Activated T-cell treated with anti-CD3 and anti-CD28 coated beads, Interleukin-2, amount 50 U/mL, for 24 hours (primary cell): ENCODE data around the gene PRKAR2A.

ENCODE experiments used
- DNase-seq: peaks from one replicate; pipeline ENCODE4 v3.0.0-alpha.2; 2020
- H3K27ac Mint-ChIP-seq: 2 replicates; pipeline ENCODE4 v1.8.0; 2020; ENCODE audit warnings: mild to moderate bottlenecking, mixed read lengths
- H3K27me3 Mint-ChIP-seq: 2 replicates; pipeline ENCODE4 v1.8.0; 2020; ENCODE audit warnings: mixed read lengths
- H3K36me3 Mint-ChIP-seq: 2 replicates; pipeline ENCODE4 v1.8.0; 2020; ENCODE audit warnings: low read depth, mixed read lengths
- H3K4me1 Mint-ChIP-seq: 2 replicates; pipeline ENCODE4 v1.8.0; 2020; ENCODE audit warnings: low read depth, mixed read lengths
- H3K4me3 Mint-ChIP-seq: 2 replicates; pipeline ENCODE4 v1.8.0; 2020; ENCODE audit warnings: mild to moderate bottlenecking, moderate library complexity, mixed read lengths
- H3K9me3 Mint-ChIP-seq: 2 replicates; pipeline ENCODE4 v1.8.0; 2020; ENCODE audit warnings: mixed read lengths

Gene PRKAR2A

GRCh38 chr3:48847504-48848423 lies at the start of gene PRKAR2A:
Gene PRKAR2A, minus strand, starts transcription at chr3:48847874. Its CDS starts 278 bp downstream, at chr3:48847596.
- Mint-ChIP-seq H3K9me3 (no peaks in the 10 kb centered on the region), H3K27me3 (no peaks in the 10 kb centered on the region), H3K4me1 (peaks cover 28% of the 10 kb centered on the region), H3K4me3 (peak within 1 kb of the TSS; percentile 87), H3K27ac (peak within 1 kb of the TSS; percentile 96), H3K36me3 (peaks cover 16% of the 10 kb centered on the region)
- DNase-seq = peak; percentile 90

GRCh38 chr3:48896936-48897335 lies 49.3 kb upstream of the PRKAR2A start:
- Mint-ChIP-seq H3K27ac (peak overlapping the region; percentile 77), H3K27me3 (no peaks in the 10 kb centered on the region), H3K4me1 (peaks cover 33% of the 10 kb centered on the region), H3K36me3 (peaks cover 12% of the 10 kb centered on the region), H3K4me3 (peak overlapping the region; percentile 48), H3K9me3 (no peaks in the 10 kb centered on the region)
- DNase-seq = no peak

DNA sequence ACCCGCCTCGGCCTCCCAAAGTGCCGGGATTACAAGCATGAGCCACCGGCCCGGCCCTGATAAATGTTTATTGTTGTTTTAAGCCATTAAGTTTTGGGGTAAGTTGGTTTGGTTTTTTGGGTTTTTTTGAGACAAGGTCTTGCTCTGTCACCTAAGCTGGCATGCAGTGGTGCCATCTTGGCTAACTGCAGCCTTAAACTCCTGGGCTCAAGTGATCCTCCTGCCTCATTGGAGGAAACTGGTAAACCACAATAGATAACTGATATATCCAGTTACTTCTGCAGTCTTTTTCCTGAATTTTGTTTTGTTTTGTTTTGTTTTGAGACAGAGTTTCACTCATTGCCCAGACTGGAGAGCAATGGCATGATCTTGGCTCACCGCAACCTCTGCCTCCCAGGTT lies 46.8 kb upstream of the PRKAR2A start:
- DNase-seq = no peak
- Mint-ChIP-seq H3K4me1 (peaks cover 29% of the 10 kb centered on the region), H3K36me3 (peaks cover 29% of the 10 kb centered on the region), H3K27me3 (no peaks in the 10 kb centered on the region), H3K4me3 (no peak overlapping the region), H3K9me3 (no peaks in the 10 kb centered on the region), H3K27ac (no peak overlapping the region)

- peaks cover 32% of the 10 kb centered on the region for H3K36me3 Mint-ChIP-seq
- no peak for DNase-seq
- H3K27me3 Mint-ChIP-seq = no peaks in the 10 kb centered on the region
- no peak overlapping the region for H3K27ac Mint-ChIP-seq
- H3K9me3 Mint-ChIP-seq = no peaks in the 10 kb centered on the region
- H3K4me3 Mint-ChIP-seq = no peak overlapping the region
- peaks cover 8% of the 10 kb centered on the region for H3K4me1 Mint-ChIP-seq
These were observed 43.9 kb upstream of the PRKAR2A start for GRCh38 chr3:48891606-48892005.

- peaks cover 1% of the 10 kb centered on the region for H3K4me1 Mint-ChIP-seq
These were observed 38.1 kb upstream of the PRKAR2A start for GRCh38 chr3:48885753-48886152.

GRCh38 chr3:48881652-48882114 lies 34.0 kb upstream of the PRKAR2A start:
- no peak overlapping the region for H3K4me3 Mint-ChIP-seq
- H3K27ac Mint-ChIP-seq = no peak overlapping the region
- no peaks in the 10 kb centered on the region for H3K9me3 Mint-ChIP-seq
- no peaks in the 10 kb centered on the region for H3K27me3 Mint-ChIP-seq
- H3K36me3 Mint-ChIP-seq = peaks cover 56% of the 10 kb centered on the region
- peaks cover 4% of the 10 kb centered on the region for H3K4me1 Mint-ChIP-seq
- no peak for DNase-seq

More at GRCh38 chr3:48885753-48886152, 38.1 kb upstream of the PRKAR2A start:
- Mint-ChIP-seq H3K9me3 (no peaks in the 10 kb centered on the region), H3K27me3 (no peaks in the 10 kb centered on the region), H3K36me3 (peaks cover 53% of the 10 kb centered on the region), H3K27ac (no peak overlapping the region), H3K4me3 (no peak overlapping the region)
- DNase-seq = no peak

GRCh38 chr3:48881006-48881405 lies 33.3 kb upstream of the PRKAR2A start:
- no peak overlapping the region for H3K4me3 Mint-ChIP-seq
- no peak overlapping the region for H3K27ac Mint-ChIP-seq
- no peaks in the 10 kb centered on the region for H3K9me3 Mint-ChIP-seq
- H3K36me3 Mint-ChIP-seq = peaks cover 54% of the 10 kb centered on the region
- peaks cover 4% of the 10 kb centered on the region for H3K4me1 Mint-ChIP-seq
- H3K27me3 Mint-ChIP-seq = no peaks in the 10 kb centered on the region
- DNase-seq = no peak

DNA sequence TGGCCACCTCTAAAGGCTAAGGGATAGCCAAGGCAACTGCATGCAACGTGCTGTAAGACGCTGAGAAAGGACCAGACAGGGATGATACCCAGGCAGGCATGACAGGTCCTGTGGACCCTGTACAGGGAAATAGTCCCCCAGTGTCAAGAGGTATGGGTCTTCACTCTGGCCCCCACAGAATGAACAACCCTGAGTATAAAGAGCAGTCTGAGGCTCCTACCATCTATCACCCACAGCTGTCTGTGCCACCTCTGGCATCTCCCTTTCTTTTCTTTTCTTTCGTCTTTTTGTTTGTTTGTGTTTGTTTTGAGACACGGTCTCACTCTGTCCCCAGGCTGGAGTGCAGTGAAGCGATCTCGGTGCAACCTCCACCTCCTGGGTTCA lies 32.3 kb upstream of the PRKAR2A start:
- peak overlapping the region; percentile 38 for H3K27ac Mint-ChIP-seq
- no peak for DNase-seq

GRCh38 chr3:48879307-48879993 lies 31.8 kb upstream of the PRKAR2A start:
- Mint-ChIP-seq H3K27me3 (no peaks in the 10 kb centered on the region), H3K36me3 (peaks cover 43% of the 10 kb centered on the region), H3K9me3 (no peaks in the 10 kb centered on the region), H3K4me3 (no peak overlapping the region), H3K4me1 (peaks cover 4% of the 10 kb centered on the region), H3K27ac (peak overlapping the region; percentile 38)
- no peak for DNase-seq

More for the DNA sequence above, 32.3 kb upstream of the PRKAR2A start:
- Mint-ChIP-seq H3K4me3 (no peak overlapping the region), H3K36me3 (peaks cover 47% of the 10 kb centered on the region), H3K9me3 (no peaks in the 10 kb centered on the region), H3K27me3 (no peaks in the 10 kb centered on the region), H3K4me1 (peaks cover 4% of the 10 kb centered on the region)

GRCh38 chr3:48877671-48878070 lies 30.0 kb upstream of the PRKAR2A start:
- H3K9me3 Mint-ChIP-seq = no peaks in the 10 kb centered on the region
- peaks cover 4% of the 10 kb centered on the region for H3K4me1 Mint-ChIP-seq
- DNase-seq = no peak
- H3K4me3 Mint-ChIP-seq = no peak overlapping the region
- no peaks in the 10 kb centered on the region for H3K27me3 Mint-ChIP-seq
- H3K27ac Mint-ChIP-seq = peak overlapping the region; percentile 69
- peaks cover 40% of the 10 kb centered on the region for H3K36me3 Mint-ChIP-seq

DNA sequence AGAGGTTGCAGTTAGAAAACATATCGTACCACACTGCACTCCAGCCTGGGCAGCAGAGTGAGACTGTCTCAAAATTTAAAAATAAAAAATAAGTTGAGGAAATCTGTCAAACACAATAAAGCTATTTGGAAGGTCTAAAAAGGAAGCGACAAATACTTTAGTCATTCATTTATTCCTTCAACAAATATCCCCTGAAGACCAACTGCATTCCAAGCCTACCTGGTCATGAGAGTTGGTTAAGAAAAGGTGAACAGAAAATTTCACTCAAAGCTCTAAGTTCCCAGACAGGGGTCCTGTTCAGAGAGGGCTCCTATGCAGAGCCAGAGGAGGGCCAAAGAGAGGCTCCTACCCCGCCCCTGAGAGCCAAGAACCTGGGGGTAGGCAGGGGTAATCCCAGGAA lies 15.4 kb upstream of the PRKAR2A start:
- no peaks in the 10 kb centered on the region for H3K9me3 Mint-ChIP-seq
- H3K4me3 Mint-ChIP-seq = no peak overlapping the region
- no peaks in the 10 kb centered on the region for H3K4me1 Mint-ChIP-seq
- H3K27ac Mint-ChIP-seq = peak overlapping the region; percentile 1
- no peaks in the 10 kb centered on the region for H3K27me3 Mint-ChIP-seq
- H3K36me3 Mint-ChIP-seq = peaks cover 40% of the 10 kb centered on the region
- DNase-seq = no peak

- Mint-ChIP-seq H3K36me3 (peaks cover 51% of the 10 kb centered on the region), H3K27me3 (no peaks in the 10 kb centered on the region)
These were observed 11.5 kb upstream of the PRKAR2A start for GRCh38 chr3:48859206-48859605.

GRCh38 chr3:48858709-48859108 lies 11.0 kb upstream of the PRKAR2A start:
- Mint-ChIP-seq H3K4me3 (no peak overlapping the region), H3K27me3 (no peaks in the 10 kb centered on the region), H3K9me3 (no peaks in the 10 kb centered on the region), H3K27ac (no peak overlapping the region), H3K36me3 (peaks cover 51% of the 10 kb centered on the region), H3K4me1 (no peaks in the 10 kb centered on the region)
- DNase-seq = no peak

More at GRCh38 chr3:48859206-48859605, 11.5 kb upstream of the PRKAR2A start:
- Mint-ChIP-seq H3K4me3 (no peak overlapping the region), H3K27ac (no peak overlapping the region), H3K4me1 (no peaks in the 10 kb centered on the region), H3K9me3 (no peaks in the 10 kb centered on the region)
- no peak for DNase-seq

GRCh38 chr3:48857641-48858040 lies 10.0 kb upstream of the PRKAR2A start:
- H3K4me1 Mint-ChIP-seq = no peaks in the 10 kb centered on the region
- H3K36me3 Mint-ChIP-seq = peaks cover 50% of the 10 kb centered on the region
- DNase-seq = no peak
- no peaks in the 10 kb centered on the region for H3K9me3 Mint-ChIP-seq
- no peak overlapping the region for H3K27ac Mint-ChIP-seq
- H3K4me3 Mint-ChIP-seq = no peak overlapping the region
- H3K27me3 Mint-ChIP-seq = no peaks in the 10 kb centered on the region

DNA sequence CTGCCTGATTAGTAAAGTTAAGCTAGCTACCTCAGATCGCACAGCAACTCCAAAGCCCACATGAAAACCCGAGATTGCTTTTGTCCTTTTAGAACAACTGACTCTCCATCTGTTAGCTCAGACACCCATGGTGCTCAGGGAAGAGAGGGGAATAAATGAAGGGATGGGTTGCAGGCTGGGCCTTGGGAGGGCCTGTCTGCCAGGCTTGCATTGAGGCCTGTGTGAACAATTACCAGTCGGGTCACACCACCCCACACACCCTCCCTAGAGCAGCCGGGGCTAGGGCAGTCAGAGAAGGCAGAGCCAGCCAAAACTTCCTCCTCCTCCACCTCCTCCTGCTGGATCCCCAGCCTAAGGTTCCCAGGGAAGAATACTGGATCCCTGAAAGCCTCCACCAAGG lies 8.8 kb upstream of the PRKAR2A start:
- peaks cover 43% of the 10 kb centered on the region for H3K36me3 Mint-ChIP-seq
- no peaks in the 10 kb centered on the region for H3K4me1 Mint-ChIP-seq
- H3K9me3 Mint-ChIP-seq = no peaks in the 10 kb centered on the region
- no peak for DNase-seq
- H3K27me3 Mint-ChIP-seq = no peaks in the 10 kb centered on the region
- no peak overlapping the region for H3K4me3 Mint-ChIP-seq
- no peak overlapping the region for H3K27ac Mint-ChIP-seq
